Activated CD4-positive, alpha-beta T cell treated with anti-CD3 and anti-CD28 coated beads, Interleukin-2, Interleukin-4, amounts not matched to agents 100 ng/mL and 50 ng/mL, durations not matched to agents 16 hours and 8 hours (primary cell): ENCODE results near the gene DGLUCY.
A peak's percentile ranks its signal among the peaks of the same experiment; 100 is the strongest.
"Not testable (repeated sequence)": the region's sequence is repeated elsewhere in the genome, so short reads cannot be mapped to it uniquely, and the experiment has no call there.

ENCODE experiments used
- DNase-seq: peaks from one replicate; pipeline ENCODE4 v3.0.0-alpha.2; 2020; ENCODE audit warnings: low spot score

The DGLUCY gene

DNA sequence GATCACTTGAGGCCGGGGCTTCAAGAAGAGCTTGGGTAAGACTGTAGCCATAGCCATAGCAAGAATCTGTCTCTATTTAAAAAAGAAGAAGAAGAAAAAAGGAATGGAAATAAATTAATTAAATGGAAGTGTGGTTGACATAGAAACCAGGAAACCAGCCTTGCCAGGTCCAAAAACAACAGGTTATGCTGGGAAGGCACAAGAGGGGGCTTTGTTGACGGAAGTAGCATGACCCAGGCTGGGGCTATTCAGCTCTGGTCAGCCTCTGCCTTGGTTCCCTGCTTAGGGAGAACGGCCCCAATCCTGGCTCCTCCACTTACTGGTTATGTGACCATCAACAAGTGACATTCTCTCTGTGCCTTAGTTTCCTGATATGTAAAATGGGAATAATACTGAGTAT is 145.0 kb downstream of the DGLUCY start:
- no peak for DNase-seq

DNA sequence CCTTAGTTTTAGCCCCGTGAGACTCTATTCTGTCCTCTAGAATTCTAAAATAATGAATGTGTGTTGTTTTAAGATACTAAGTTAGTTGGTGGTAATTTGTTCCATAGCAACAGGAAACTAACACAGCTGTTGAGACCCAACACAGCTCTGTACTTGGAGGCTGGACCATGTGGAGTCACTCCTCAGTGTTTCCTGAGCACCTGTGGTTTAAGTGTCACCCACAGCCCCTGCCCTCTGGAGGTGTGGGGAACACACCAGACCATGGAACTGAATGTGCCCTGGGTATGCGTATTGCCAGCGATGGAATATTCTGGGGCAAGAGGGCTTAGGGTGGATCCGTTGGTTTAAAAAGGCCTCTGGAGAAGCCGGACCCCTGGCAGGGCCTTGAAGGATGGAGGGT is 147.2 kb downstream of the DGLUCY start:
- peak; percentile 76 for DNase-seq

DNA sequence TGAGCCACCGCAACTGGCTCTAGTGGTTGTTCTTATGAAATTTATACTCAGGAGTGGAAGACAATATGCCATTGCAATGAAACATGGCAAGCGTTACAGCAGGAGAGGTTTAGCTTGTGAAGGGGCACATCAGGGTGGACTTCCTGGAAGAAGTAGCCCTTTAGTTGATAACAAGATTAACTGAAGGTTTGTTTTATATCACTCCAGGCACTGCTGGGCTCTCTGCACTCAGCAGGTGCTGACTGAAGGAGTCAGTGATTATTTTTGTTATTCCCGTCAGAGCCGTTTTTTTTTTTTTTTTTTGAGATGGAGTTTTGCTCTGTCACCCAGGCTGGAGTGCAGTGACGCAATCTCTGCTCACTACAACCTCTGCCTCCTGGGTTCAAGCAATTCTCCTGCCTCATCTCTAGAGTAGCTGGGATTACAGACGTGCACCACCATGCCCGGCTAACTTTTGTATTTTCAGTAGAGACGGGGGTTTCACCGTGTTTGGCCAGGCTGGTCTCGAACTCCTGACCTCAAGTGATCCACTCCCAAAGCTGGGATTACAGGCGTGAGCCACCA is 148.2 kb downstream of the DGLUCY start:
- no peak for DNase-seq

DNA sequence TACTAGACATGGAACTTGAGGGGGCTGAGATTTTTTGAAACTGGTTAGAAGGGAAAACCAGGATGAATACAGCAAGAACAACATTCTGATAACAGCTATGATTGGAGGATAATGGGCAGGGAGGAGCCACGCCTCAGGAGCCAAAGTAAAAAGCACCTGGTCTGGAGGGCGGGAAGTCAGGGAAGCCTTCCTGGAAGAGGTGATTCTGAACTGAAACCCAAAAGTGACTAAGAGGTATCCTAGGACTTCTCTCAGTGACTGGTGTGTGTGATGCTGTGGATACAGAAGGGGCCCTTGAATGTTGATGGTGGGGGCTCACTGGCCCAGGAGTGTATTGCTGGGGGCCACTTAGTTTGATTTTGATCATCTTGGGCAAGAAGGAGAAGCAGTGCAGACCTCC is 149.5 kb downstream of the DGLUCY start:
- DNase-seq, result no peak

DNA sequence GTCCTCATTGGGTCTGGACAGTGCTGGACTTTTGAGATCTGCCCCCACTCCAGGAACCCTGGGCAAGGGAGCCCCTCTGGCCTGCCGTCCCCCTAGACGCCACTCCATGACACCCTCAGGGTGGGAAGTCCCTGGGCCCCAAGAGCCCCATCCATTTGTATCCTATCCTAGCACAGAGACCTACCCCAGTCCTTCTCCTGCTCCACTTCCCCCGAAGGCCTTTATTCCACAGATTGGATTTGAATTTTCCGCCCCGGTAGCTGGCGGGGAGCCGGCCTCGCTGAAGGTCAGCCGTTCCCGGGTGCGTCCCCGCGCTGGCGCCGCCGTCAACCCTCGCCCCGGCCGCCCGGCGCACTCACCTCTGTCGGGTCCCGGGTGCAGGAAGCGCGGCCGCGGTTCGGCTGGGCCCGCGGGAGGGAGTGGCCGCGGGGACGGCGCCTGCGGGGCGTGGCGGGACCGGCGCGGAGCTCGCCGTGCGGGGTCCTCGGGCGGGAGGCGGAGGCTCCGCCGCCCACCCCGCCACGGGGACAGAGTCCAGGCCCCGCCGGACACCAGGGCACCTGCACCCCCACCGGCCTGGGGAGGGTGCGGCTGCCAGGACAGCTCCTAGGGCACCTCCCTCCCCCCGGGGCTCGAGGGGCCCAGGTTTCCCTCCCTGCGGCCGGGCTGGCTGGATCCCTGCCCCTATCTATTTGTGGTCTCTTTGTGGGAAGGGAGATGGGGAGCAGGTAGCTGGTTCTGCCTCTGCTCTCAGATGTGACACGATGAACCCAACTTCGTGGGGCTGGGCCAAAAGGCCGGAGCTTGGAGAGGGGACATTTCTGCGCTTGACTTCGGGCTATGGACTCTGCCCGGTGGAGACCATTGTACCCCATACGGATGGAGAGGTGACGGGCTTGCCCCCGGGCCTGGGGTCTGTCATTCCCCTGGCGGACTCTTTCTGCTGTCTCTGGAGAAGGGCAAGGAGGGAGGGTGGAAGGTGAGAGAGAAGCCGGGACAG is 150.6 kb downstream of the DGLUCY start:
- DNase-seq, result no peak

DNA sequence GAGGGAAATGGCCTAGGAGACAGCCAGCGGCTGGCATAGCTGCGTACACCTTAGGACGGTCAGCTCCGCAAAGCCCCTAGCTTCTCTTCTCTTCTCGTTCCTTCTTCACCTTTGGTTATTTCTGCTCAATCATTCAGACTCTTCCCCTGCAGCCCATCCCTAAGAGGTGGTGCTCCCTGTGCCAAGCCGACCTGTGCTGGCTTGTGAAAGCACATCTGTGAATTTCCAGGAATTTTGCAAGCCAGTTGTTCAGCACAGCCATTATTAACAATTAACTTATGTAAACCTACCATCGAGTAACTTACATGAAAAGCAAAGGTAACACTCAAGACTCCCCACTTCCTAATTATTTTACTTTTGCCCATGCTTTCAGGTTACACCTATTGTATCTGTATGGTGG is 151.5 kb downstream of the DGLUCY start:
- DNase-seq, result no peak

DNA sequence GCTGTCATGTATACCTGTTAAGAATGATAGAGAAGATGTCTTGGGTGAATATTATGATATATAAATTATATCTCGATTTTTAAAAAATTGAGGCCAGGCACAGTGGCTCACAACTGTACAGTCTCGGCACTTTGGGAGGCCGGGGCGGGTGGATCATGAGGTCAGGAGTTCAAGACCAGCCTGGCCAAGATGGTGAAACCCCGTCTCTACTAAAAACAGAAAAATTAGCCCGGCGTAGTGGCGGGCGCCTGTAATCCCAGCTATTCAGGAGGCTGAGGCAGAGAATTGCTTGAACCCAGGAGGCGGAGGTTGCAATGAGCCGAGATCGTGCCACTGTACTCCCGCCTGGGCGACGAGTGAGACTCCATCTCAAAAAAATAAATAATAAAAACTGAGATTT is 152.4 kb downstream of the DGLUCY start:
- DNase-seq, result not testable (repeated sequence)

DNA sequence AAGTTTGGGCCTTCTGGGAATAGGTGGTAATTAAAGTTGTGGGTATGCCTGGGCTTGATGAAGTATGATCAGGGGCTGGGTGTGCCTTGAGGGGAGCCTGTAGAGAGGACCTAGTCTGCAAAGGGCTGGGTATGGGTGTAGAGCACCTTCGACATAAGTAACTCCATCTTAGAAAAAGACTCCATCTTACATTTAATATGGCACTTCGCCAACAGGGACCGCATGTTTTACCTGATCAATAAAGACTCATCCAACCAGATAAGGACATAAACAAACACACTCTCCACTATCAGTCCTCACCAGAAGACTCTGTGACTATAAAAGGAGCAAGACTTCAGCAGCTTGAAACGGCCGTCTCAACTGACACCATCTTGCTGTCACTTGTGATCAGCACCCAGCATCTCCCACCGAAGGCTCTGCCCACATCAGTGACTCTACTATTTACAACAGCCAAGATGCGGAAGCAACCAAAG is 154.1 kb downstream of the DGLUCY start:
- no peak for DNase-seq

DNA sequence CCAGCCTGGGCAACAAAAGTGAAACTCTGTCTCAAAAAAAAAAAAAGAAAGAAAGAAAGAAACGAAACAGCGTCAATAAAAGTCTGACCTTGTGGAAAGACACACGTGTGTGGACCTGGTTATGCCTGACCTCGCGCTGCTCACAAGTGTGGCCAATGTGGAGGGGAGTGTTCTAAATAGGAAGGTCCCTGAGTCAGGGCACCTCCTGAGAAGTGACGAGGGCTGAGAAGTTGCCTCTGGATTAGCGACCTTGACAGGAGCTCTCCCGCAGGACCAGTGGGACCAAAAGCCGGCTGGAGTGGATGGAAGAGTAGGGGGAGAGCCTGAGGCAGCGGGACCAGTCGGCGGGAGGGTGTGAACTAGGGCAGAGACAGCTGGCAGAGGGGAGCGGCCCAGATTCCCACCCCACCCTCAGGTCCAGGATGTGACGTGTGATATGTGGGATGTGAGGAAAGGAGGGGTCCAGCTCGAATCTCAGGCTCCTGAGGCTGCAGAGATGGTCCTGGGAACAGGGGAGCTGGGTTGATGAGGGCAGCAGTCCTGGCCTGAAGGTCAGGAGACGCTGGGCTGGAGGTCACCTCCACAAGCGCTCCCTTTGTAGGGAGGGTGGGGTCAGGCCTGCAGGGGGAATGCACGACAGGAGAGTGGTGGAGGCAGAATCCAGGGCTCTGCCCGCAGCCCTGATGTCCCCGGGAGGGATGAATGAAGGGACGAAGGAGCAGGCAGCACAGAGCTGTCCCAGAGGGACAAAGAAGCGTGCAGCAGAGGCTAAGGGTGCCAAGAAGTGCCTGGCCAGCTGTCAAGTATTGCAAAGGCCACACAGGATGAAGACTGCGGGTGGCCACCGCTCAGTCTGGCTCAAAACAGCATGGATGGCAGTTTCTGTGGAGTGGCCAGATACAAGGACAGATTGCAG is 155.5 kb downstream of the DGLUCY start:
- no peak for DNase-seq

DNA sequence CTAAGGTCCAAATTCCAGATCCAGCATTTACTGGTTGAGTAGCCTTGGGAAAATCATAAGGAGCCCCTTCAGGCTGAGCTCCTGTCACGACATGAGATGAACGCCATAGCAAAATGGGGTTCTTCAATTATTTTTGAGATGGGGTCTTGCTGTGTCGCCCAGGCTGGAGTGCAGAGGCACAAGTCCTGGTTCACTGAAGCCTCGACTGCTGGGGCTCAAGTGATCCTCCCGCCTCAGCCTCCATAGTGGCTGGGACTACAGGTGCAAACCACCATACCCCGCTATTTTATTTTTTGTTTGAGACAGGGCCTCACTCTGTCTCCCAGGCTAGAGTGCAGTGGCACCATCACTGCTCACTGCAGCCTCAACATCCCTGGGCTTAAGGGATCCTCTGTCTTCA is 156.3 kb downstream of the DGLUCY start:
- no peak for DNase-seq

DNA sequence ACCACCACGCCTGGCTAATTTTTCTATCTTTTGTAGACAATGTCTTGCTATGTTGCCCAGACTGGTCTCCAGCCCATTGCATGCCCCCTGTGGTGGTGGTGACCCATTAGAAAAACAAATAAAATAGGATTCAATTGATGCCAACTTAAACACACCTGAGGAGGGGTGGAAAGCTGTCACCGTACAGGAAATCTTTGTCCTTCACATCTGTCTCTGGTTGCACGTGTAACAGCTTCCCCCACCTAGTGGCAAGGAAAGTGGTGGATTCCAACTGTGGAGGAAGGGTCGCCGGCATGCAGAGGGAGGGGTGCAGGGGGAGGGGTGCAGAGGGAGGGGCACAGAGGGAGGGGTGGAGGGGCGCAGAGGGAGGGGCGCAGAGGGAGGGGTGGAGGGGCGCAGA is 156.7 kb downstream of the DGLUCY start:
- no peak for DNase-seq

DNA sequence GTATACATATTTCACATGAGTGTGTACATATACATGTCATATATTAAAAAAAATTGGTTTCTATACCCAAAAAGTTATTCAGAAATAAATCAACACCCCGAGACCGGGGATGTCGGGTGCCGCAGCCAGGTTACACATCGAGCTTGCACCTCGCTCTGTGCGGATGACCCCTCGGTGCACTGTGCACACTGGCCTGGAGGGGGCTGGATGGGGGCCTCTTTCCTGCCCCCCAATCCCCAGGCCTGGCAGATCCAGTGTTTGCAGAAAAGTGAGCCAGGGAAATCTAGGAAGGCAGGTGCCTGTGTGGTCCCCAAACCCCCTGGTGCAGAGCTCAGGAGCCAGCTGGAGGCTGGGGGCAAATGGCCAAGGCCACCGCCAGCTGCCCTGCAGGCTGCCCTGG is 157.8 kb downstream of the DGLUCY start:
- no peak for DNase-seq

DNA sequence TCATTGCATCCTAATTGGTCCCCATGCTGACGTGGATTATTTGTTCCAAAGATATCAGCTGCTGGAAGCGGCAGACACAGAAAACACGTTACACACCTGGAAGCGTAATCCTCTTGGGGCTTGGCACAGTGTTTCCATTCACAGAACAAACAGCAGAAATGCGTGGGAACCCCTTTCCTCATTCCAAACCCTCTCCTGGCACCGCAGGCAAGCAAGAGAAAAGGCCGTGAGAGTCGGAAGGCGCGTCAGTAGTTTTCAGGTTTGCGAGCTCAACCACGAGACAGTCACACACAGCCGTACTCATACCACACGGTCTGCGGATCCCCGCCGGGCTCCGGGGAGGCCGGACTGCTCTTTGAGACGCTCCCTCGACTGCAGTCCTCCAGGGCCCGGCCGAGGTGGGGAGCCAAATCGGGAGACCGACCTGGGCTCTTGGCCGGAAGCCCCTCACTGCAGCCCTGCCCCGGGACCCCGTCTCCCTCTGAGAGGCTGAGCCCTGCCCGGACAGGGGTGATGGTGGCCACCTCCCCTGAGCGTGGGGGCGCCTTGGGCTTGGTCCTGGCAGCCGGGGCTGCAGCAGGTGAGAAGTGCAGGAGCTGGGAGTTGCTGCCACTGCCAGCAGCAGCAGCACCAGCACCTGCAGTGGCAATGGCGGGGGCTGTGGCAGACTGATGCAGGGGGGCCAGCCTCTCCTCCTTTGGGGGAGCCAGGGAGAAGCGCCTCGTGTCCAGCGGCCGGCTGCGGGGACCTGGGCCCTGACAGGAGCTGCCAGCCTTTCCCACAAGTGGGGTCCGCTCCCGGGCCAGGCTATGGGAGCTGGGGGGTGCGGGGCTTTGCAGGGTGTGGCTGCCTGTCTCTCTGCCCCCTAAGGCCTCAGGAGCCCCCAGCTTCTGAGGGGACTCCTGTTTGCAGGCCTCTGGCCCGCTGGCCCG is 158.7 kb downstream of the DGLUCY start:
- no peak for DNase-seq

DNA sequence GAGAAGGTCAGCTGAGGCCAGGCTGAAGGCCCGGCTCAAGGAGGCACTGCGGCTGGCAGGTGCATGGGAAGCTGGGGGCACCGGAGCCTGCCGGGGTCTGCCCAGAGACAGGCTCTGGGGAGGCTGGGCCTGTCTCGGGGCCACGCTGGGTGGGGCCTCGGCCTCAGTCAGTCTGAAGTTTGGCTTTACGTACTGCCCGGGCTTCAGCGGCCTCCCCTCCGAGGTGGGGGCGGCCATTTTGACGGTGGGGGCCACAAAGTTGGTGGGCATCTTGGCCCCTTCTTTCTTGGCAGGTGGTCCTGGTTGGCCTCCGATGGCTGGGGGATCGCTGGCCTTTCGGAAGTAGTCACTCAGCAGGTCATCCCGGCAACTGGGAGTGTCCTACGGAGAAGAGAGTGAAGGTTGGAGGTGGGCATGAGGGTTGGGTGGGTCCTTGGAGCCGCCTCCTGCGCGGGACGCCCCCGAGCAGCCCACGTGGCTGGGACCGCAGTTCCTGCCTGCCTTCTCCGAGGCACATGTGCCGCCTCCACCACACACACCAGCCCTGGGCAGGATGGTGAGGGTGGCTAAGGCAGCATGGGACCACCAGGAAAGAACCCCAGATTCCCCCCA is 159.5 kb downstream of the DGLUCY start:
- no peak for DNase-seq

DNA sequence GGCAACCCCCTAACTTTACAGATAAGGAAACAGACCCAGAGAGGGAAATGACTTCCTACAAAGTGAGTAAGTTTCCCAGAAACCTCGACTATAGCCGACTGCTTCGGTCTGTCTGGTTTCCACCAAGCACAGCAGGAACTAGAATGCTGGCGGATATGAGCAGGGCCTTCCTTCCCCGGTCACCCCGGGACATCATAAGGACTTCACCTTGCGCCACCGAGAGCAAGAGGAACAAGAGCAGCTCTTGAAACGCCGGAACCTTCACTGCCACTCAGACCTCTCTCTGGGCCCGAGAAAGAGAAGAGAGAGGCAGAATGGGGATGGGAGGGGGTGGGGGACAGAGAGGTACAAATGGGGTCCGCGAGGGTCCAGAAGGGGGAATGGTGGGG is 160.0 kb downstream of the DGLUCY start:
- no peak for DNase-seq

DNA sequence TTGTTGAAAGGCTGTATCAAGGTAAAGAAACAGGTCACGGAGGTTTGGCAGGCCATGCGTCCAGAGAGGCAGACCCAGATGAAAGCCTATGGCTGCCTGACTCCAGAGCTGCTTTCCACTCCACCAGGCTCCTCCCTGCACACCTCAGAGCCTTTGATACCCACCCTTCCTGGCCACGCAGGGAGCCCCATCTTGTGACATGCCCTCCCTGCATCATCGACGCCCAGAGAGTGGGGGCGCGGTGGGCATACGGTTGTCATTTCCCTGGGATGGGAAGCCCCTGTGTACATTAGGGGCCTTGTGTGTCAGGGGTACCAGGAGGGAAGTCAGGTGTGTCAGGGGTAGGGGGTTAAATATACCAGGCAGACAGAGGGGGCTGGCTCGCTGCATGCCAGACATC is 160.9 kb downstream of the DGLUCY start:
- no peak for DNase-seq
